ENCODE data around the gene PRKCH.
"Not testable (repeated sequence)": the region's sequence is repeated elsewhere in the genome, so short reads cannot be mapped to it uniquely, and the experiment has no call there.

PRKCH gene

DNA sequence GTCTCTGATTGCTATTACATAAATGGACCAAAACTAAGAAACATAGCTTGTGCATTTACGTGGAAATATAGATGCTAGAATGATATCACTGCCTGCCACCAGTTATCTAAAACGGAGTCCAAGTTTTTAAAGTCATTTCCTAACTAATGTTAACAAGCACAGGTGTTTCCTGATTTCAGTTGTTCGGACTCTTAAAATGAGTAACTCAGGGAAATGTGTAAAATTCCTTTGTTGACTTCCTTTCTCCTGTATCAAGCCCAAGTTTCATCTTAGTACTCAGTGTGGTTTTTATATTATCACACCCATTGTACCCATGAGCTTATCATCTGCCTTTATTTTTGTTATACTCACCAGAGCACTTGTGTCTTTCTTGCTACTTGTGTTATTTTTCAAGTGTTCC lies 13.2 kb upstream of the PRKCH start:
- DNase-seq (ENCODE audit: low read depth, low spot score) = no peak

DNA sequence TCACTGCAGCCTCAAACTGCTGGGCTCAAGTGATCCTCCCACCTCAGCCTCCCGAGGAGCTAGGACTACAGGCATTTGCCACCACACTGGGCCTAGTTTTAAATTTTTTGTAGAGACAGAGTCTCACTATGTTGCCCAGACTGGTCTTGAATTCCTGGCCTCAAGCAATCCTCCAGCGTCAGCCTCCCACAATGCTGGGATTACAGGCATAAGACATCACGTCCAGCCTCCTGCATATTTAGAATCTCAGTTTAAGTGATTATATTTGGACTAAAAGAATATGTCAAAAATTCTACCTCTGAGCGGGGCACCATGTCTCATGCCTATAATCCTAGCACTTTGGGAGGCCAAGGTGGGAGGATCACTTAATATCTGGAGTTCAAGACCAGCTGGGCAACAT lies 12.7 kb upstream of the PRKCH start:
- DNase-seq (ENCODE audit: low read depth, low spot score) = not testable (repeated sequence)

DNA sequence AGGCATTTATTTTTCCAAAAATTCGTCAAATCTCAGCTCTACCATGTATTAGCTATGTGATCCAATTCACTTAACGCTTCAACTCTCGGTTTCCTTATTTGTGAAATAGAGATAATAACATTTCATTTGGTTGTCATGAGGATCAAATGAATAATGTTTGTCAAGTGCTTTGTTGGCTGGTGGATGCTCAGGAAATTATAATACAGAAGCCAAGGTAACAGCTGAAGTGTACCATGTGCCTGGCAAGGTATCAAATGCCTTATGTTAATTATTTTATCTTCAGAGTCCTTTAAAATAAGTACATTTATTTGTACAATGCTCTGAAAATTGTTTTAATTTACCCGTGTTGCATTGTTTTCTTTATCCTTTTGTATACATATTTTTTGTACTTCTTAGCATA lies 6.1 kb upstream of the PRKCH start:
- no peak for DNase-seq (ENCODE audit: low read depth, low spot score)

DNA sequence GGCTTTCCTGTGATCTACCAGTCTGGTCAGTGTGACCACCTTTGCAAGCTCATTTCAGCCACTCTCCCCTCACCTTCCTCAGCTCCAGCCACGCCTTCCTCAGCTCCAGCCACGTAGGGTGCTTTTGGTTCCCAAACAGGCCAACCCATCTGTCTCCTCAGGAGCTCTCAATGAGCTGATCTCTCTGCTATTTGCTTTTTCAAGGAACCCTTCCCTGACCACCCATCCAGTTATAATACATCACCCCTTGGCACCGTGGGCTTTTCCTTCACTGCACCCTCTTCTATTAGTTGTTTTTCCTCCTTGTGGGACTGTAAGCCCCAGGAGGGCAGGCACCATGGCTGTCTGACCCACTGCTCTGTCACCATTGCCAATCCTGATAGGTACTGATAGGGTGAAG lies 2.3 kb upstream of the PRKCH start:
- no peak for DNase-seq (ENCODE audit: low read depth, low spot score)

DNA sequence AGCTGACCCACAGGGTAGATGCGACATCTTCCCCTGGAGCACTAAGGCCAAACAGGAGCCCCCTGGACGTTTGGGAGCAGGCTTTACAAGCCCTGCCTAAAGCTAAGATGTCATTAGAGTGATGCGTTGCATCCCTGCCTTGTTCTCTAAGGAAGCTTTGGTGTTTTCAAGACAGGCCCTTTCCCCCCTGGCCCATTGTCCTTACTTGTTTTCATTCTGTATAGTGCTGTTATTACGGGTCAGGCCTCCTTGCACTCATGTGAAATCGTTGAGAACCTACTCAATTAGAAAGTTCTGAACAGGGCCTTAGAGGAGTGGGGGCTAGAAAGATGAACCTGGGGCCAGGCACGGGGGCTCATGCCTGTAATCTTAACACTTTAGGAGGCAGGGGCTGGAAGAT lies 1.7 kb upstream of the PRKCH start:
- DNase-seq (ENCODE audit: low read depth, low spot score) = peak; percentile 23

DNA sequence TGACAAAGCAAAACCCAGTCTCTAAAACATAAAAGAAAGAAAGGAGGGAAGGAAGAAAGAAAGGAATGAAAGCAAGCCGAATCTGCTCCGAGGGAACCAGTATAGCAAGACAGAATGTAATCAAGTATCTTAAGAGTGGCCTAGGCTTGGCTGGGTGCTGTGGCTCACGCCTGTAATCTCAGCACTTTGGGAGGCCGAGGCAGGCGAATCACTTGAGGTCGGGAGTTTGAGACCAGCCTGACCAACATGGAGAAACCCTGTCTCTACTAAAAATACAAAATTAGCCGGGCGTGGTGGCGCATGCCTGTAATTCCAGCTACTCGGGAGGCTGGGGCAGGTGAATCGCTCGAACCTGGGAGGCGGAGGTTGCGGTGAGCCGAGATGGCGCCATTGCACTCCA lies 1.2 kb upstream of the PRKCH start:
- DNase-seq (ENCODE audit: low read depth, low spot score) = not testable (repeated sequence)

DNA sequence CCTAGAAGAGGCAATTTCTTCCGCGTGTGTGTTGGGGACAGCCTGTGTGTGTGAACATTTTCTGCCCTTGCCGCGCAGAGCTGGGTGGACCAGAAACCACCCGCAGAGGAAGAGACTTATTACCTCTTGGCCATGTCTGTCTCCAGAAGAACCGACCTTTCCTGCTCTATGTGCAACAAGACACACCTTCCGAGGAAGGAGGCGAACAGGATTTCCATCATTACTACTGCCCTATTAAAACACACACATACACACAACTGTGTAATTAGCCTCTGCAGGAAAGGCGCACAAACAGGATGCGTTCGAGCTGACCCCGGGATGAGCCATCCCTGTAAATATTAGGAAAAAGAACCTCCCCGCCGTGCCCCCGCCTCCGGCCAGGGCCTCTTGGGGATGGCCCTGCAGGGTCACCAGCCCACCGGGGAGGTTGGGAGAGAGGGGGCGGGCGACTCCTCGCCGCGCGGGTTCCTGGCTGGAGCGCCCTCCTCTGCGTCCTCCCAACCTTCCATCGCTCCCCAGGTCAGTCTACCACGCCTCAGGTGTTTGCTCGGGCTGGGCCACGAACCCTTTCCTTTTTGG lies 484 bp upstream of the PRKCH start:
- no peak for DNase-seq (ENCODE audit: low read depth, low spot score)

DNA sequence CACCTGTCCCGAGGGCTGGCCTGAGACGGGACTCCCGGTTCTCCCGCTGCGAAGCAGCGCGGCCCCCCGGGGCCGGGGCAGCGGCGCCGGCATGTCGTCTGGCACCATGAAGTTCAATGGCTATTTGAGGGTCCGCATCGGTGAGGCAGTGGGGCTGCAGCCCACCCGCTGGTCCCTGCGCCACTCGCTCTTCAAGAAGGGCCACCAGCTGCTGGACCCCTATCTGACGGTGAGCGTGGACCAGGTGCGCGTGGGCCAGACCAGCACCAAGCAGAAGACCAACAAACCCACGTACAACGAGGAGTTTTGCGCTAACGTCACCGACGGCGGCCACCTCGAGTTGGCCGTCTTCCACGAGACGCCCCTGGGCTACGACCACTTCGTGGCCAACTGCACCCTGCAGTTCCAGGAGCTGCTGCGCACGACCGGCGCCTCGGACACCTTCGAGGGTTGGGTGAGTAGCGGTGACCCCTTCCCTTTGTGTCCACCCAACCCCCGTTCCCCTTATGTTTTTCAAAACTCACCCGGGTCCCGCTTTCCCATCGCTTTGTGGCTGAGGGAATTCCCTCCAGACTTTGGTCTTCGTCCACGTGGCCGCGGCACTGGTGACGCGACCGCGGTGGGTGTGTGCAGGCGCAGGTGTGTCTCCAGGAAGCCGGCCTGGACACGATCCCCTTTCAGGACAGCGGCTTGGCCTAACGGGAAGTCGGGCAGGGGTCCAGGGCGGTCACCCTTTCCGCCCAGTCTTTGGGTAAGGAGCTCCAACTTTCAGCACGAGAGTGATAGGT lies 826 bp downstream of the PRKCH start:
- peak; percentile 15 for DNase-seq (ENCODE audit: low read depth, low spot score)

DNA sequence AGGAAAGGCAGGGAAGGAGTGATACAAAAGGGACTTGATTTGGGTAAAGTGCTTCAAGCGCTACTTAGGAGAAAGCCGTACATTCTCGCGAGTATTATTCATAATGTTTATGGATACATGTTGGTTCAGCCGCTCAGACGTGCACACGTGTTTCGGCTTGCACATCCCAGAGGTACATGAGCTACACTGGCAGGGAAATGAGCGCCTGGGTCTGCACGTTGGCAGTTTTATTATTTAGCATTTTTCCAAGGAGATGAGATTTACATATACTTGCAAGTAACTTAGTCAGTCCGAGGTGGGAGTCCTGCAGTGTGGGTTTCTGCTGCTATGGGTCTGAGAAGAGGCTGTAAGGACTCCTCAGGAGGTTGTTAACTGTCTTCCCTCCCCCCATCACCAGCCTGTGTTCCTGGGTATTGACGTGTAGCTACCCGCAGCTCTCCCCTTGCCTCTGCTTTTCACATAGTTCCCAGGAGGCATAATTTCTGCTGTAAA lies 1.5 kb downstream of the PRKCH start:
- peak; percentile 11 for DNase-seq (ENCODE audit: low read depth, low spot score)

DNA sequence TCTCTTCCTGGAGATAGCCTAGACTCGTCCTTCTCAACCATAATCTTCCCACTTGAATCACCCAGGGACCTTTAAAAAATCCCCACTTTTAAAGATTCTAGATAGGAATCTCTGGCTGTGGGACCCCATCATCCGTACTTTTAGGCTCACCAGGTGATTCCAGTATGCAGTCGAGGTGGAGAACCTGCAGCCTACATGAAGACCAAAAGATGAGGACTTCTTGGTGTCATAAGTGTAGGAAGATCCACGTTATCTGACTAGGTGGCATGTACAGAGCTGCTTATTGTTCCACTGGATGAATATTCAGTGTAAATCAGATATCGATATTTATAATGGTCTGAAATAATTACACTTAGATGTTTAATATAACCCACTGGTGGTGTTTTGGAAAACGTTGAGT lies 2.6 kb downstream of the PRKCH start:
- DNase-seq (ENCODE audit: low read depth, low spot score) = no peak

DNA sequence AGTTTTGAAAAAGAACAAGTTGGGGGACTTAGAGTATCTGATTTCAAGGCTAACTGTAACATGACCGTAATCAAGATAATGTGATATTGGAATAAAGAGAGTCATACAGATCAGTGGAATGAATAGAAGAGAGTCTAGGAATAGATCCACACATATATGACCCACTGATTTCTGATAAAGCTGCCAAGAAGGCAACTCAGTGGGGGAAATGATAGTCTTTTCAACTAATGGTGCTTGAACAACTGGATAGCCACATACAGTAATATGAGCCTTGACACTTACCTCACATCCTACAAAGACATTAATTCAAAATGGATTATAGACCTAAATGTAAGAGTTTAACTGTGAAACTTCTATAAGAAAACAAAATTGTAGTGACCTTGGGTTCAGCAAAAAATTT lies 3.8 kb downstream of the PRKCH start:
- no peak for DNase-seq (ENCODE audit: low read depth, low spot score)

DNA sequence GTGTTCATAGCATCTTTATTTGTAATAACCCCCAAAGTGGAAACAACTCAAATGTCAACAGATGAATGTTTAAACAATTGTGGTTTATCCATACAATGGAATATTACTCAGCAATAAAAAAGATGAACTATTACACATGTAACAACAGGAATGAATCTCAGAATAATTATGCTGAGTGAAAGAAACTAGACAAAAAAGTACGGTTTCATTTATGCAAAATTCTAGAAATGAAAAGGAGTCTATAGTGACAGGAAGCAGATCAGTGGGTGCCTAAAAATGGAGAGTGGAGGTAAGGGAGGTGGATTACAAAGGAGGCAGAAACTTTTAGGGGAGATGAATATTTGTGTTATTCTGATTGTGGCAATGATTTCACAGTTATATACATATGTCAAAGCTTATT lies 4.8 kb downstream of the PRKCH start:
- no peak for DNase-seq (ENCODE audit: low read depth, low spot score)

DNA sequence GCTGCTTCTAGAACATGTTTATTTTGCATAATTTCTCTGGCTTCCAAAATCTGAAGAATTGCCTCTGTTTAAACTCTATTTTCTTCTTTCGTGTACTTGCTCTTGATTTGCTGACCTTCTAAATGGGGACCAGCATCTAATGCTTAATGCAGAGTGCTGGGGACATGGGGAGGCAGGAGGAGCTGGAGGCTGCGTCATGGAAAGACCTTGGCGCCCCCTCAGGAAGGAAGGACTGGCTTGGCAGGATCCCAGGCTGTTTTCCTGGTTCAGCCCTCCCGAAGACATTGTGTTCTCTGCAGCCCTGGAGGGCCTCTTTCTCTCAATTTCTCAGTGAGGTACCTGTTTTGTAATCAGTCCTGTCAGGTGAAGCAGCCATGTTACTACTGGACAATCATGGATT lies 5.5 kb downstream of the PRKCH start:
- peak; percentile 72 for DNase-seq (ENCODE audit: low read depth, low spot score)

DNA sequence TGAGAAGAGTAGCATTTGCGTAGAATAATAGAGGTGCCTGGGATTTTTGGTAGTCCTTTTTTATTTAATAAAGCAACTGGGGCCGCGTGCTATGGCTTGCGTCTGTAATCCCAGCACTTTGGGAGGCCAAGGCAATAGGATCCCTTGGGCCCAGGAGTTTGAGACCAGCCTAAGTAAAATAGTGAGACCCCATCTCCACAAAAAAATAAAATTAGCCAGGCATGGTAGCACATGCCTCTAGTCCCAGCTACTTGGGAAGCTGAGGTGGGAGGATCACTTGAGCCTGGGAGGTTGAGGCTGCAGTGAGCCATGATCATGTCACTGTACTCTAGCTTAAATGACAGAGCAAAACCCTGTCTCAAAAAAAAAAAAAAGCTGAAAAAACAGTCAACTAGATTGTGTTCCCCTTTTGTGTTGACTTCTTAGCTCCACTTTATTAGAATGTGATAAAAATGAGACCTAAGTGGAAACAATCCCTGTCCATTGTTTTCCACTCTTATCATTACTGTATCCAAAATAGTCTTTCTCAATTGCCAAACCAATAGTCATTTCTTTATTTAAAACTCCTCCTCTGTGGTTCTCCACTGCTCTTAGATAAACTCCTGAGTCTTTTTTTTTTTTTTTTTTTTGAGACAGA lies 7.4 kb downstream of the PRKCH start:
- no peak for DNase-seq (ENCODE audit: low read depth, low spot score)

DNA sequence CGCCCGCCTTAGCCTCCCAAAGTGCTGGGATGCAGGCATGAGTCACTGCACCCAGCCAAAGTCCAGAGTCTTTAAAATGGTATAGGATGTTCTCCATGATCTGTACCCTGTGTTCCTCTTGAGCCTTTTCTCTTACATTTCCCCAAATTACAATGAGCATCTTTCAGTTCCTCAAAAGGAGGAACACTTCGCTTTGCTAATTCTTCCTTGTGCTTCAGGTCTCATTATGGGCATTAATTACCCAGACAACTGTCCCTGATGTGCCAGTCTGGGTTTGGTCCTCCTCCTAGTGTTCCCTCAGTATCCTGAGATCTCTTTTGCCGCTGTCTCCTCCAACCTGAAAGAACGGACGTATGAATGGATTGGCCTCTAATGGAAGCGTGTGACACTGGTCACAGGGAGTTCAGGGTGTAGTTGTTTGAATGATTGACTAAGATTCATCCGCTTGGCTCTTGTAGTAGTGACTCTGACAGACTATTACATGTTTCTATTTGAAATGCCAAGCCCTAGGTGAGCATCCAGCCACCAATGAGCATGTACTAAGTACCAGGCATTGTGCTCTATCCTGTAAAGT lies 8.2 kb downstream of the PRKCH start:
- no peak for DNase-seq (ENCODE audit: low read depth, low spot score)

DNA sequence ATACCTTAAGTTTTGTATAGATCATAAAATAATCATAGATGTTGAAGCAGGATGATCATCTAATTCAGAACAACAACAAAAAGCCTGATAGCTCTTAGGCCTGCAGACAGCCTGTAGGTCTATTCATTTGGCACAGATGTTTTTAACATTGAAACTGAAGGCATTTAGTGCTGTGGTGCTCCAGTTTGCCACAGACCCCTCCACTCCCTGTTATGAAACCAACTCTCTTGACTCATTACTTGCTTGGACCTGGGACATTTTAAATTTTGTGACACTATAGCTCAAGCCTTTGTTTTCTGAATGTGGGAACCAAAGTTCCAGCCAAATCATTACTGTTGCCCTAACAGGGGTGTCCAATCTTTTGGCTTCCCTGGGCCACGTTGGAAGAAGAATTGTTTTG lies 9.1 kb downstream of the PRKCH start:
- DNase-seq (ENCODE audit: low read depth, low spot score) = no peak

DNA sequence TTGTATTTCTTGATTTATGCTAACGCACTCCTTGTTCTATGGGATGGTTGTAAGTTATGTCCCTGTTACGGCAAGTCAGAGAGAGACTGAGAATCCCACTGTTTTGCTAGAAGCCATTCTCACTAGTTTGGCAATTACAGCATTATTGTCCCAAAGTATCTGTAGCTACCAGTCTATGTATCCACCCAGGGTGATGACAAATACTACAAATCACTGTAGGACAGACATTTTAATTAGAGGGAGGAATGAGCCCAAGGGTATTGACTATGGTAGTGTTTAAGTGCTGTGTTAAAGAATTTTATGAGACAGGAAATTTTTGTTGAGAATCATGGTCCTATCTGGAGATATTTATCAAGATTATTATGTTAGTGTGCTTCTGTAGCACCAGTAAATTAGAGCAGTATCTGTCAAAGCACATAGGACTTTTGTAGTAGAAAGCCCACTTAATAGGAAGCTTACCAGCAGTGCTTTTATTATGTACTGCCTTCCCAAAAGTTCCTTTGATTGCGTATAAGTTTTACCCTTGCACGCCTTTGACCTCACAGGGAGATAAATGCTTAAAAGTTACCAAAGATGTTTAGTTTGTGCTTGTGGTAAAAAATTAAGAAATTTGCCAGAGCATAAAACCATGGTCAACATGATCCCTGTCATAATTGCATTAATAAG lies 10.7 kb downstream of the PRKCH start:
- no peak for DNase-seq (ENCODE audit: low read depth, low spot score)

DNA sequence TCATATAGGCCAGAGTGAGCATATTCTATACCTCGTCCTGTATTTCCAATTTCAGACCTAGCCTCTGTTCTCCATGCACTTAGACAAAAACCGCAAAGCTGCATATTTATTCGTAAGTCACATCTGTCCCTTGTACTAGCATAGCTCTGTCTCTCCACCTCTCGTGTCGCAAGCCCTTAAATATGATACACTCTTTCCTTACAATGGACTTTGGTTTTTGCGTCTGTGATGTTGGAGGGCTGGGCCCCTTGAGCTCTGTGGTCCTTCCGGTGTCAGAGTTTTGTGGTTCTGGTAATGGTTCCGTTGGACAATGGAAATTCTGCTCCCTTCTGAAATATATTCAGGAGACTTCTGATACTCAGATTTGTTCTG lies 11.3 kb downstream of the PRKCH start:
- no peak for DNase-seq (ENCODE audit: low read depth, low spot score)

DNA sequence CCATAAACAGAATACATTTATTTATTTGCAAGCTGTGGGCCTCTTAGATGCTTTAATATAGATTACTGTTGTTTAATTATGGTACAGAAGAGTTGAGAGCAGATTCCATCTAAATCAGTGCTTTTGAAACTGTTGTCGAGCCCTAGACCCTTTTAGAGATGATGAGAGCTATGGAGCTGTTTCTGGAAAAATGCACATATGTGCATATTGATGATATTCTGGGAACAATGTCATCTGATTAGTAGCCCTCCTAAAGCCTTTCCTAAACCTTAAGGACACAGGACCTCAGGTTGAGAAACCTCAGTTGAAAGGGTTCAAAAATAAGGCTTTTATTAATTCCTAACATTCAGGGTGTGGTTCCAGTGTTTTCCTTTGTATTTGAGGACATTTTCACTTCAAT lies 11.7 kb downstream of the PRKCH start:
- DNase-seq (ENCODE audit: low read depth, low spot score) = no peak

DNA sequence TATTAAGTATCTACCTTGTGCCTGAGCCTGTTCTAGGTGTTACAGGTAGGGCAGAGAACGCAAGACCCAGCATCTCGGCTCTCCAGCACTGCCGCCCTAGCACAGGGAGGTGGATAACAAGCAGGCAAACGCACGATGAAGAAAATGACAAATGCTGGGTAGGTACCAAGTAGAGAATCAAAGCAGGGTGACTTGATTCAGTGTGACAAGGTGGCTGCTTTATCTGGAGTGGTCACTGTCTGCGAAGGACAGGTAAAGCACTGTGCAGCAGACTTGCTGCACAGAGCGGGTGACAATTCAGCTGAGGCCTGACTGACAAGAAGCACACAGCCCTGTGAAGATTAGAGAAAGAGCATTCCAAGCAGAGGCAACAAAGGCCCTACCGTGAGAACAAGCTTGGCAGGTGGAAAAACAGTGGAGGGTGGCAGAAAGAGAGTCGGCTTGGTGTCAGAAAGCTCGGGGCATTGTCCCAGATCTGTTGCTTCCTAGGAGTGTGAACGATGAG lies 12.9 kb downstream of the PRKCH start:
- DNase-seq (ENCODE audit: low read depth, low spot score) = peak; percentile 54

DNA sequence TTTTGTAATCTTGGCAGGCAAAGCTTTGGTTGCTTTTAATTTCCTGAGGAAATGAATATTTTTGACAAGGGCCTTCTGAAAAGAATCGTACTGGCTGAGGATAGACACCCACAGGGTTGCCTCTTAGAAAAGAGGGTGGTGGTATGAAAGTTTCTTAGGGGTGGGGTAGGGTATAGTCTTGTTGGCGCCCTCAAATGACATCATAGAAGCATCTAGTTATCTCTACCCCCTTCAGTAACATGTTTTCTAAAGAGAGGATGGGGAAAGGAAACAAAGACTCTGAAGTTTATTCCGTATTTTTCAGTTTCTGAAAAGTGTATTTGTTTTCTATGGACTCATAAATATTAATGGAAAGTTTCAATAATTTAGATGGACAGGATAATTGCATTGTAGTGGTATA lies 13.7 kb downstream of the PRKCH start:
- no peak for DNase-seq (ENCODE audit: low read depth, low spot score)

DNA sequence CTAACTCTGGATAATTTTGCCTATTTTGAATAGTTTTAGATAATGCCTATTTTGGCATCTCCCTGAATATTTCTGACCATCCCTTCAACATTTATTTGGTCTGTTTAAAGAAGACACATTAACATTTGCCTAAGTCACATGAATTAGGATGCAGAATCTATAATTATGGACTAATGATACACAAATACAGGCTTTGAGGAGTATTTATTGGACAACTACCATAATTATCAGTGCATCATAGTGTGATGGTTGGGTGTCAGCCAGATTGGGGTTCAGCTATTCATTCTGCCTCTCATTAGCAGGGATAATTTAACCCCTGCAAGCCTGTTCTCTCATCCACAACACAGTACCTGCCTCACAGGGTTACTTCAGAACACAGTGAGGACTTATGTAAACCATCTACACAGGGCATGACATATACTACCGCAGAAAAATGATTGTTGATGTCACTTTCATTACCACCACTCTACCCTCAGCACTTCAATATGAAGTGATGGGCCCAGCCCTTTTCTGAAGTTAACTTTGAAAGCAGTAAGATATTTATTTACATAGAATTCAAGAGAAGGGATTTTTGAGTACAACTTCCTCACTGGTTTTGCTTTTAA lies 14.4 kb downstream of the PRKCH start:
- no peak for DNase-seq (ENCODE audit: low read depth, low spot score)
